GM19240 (cell line): Measurements from ENCODE around the gene NUMBL.
"Not testable (repeated sequence)": the region's sequence is repeated elsewhere in the genome, so short reads cannot be mapped to it uniquely, and the experiment has no call there.

ENCODE experiments used
- DNase-seq: peaks from one replicate; pipeline ENCODE4 v3.0.0; 2011; ENCODE audit warnings: low spot score; ENCODE audit not compliant: insufficient read length

Gene NUMBL

DNA sequence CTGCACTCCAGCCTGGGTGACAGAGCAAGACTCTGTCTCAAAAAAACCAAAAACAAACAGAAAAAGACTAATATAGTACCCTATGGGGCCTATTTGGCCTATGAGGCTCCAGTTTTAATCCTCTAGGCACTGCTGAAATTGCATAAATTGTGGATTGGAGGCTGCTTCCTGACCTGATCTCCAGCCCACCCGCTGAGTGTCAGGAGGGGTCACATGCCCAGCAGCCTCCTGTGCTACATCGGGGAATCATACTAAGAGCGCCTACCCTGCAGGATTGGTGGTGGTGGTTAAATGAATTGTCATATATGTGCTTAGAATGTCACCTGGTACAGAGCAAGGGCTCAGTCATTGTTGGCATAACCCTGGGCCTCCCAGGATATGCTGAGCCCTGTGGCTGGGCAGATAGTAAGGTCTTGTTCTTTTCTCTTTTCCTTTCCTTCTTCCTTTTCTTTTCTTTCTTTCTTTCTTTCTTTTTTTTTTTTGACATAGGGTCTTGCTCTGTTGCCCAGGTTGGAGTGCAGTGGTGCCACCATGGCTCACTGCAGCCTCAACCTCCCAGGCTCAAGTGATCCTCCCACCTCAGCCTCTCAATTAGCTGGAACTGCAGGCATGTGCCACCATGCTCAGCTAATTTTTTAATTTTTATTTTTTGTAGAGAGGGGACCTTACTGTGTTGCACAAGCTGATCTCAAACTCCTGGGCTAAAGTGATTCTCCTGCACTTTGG lies 58.0 kb downstream of the NUMBL start:
- DNase-seq: no peak

DNA sequence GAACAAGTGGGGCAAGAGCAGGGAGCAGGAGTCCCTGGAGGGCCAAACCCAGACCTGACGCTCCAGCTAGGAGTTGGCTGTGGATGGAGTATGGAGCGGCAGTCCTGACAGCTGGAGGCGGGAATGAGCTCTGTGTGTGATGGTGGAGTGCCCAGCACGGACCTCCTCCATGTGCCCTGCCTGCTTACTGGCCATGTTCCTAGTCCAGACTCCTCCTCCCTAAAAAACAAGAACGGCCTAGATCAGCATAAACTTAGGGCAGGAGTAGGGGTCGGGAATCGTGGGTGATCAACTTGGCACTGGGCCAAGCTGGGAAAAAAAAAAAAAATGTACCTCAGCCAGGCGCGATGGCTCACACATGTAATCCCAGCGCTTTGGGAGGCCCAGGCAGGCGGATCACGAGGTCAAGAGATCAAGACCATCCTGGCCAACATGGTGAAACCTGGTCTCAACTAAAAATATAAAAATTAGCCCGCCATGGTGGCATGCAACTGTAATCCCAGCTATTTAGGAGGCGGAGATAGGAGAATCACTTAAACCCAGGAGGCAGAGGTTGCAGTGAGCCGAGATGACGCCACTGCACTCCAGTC lies 59.8 kb downstream of the NUMBL start:
- DNase-seq: no peak

DNA sequence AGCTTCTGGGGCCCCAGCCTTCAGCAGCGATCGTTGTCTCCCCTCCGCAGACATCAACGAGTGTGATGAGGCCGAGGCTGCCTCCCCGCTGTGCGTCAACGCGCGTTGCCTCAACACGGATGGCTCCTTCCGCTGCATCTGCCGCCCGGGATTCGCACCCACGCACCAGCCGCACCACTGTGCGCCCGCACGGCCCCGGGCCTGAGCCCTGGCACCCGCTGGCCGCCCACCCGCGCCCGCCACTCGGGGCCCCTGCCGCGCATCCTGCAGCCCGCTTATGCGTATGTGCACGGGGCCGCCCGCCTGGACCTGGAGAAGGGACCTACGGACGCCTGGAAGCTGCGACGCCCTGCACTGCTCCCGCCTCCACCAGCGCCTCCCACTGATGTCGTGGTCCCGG lies 61.1 kb downstream of the NUMBL start:
- no peak for DNase-seq

DNA sequence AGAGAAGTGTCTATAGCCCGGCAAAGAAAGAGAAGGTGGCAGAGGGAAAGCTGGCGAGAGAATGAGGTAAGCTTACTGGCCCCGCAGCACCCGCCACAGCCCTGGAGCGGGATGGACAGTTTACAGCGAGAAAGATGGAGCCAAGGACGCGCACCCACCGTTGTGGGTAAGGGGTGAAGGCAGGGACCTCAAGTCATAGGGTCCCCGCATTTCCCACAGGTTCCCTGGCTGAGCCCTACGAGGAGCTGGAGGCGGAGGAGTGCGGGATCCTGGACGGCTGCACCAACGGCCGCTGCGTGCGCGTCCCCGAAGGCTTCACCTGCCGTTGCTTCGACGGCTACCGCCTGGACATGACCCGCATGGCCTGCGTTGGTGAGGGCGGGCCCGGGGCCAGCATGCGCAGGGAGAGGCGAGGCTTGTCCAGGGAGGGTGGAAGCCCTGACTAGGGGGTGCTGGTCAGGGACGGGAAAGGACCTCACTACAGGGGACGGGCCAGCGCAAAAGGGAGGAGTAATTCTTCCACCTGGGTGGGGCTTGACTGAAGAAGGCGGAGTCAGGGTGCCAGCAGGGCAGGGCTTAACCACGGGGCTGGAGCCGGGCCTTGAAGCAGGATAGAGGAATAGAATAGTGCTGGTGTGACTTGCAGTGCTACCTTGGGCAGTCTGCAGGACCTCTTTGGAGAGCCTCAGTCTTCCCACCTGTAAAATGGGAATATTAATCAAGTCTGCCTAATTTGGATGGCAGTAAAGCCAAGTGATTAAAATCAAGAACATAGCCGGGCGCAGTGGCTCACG lies 62.8 kb downstream of the NUMBL start:
- DNase-seq: no peak

DNA sequence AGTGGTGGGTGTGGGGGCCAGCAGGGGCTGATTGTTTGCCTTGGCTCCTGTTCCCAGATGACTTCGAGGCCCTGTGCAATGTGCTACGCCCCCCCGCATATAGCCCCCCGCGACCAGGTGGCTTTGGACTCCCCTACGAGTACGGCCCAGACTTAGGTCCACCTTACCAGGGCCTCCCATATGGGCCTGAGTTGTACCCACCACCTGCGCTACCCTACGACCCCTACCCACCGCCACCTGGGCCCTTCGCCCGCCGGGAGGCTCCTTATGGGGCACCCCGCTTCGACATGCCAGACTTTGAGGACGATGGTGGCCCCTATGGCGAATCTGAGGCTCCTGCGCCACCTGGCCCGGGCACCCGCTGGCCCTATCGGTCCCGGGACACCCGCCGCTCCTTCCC lies 63.5 kb downstream of the NUMBL start:
- no peak for DNase-seq

DNA sequence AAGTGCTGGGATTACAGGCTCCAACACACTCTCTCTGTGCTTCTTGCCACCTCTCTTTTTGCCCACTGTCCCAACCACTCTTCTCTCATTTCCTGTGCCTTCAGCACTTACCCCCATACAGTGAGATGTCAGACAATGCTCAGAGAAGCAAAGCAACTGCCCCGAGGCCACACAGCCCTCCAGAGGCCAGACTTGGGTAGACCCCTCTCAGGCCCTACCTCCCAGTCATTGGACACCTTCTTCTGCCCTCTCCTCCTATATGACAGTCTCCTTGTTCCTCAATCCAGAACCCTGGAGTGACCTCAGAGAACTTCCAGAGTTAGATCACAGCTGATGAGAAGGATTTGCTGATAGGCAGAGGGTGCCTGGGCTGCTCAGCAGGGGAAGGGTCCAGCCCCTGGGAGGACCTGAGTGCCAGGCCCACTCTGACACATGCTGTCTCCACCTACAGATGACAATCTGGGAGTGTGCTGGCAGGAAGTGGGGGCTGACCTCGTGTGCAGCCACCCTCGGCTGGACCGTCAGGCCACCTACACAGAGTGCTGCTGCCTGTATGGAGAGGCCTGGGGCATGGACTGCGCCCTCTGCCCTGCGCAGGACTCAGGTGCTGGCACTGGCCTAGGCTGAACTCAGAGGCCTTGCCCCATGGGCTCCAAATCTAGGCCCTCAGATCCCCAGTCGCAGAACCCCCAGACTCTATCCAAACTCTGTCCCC lies 64.9 kb downstream of the NUMBL start:
- DNase-seq: no peak

DNA sequence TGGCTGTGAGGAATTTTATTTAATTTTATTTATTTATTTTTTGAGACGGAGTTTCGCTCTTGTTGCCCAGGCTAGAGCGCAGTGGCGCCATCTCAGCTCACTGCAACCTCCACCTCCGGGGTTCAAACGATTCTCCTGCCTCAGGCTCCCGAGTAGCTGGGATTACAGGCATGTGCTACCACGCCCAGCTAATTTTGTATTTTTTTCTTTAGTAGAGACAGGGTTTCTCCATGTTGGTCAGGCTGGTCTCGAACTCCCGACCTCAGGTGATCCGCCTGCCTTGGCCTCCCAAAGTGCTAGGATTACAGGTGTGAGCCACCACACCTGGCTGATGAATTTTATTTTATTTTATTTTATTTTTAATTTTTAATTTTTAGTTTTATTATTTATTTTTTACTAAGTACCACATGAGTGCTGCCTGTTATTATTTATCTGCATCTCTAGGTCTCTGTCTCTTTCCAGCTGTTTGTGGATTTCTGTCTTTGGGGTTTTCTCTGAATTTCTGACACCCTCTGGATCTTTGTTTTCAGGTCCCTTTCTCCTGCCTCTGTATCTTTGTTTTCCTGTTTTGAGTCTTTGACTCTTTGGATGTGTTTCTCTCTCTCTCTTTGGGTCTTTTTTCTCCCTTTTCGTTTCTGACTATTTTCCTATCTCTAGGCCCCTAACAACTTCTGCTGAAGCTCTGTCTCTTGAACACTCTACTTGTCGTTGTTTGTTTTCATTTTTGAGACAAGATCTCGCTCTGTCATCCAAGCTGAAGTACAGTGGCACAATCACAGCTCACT lies 65.9 kb downstream of the NUMBL start:
- DNase-seq: not testable (repeated sequence)

DNA sequence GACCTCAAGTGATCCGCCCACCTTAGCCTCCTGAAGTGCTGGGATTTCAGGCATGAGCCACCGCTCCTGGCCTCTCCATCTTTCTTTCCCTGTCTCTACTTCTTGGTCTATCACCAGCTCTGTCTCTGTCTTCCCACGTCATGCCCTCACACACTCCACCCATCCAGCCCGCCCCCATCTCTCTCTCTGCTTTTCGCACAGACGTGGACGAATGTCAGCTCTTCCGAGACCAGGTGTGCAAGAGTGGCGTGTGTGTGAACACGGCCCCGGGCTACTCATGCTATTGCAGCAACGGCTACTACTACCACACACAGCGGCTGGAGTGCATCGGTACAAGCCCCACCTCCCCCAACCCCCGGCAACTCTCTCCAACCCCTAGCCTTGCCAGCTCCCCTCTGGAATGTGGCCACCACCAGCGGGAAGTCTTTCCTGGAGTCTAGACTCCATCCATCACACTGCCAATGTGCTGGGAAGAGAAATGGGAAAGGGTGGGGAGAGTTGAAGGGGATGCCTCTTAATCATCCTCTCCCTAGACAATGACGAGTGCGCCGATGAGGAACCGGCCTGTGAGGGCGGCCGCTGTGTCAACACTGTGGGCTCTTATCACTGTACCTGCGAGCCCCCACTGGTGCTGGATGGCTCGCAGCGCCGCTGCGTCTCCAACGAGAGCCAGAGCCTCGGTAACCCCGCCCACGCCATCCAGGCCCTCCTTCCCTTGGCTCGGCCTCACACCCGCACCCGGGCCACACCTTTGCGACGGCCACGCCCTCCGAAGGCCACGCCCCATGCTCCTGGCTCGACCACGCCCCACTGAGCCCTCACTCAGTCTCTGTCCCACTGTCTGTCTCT lies 66.8 kb downstream of the NUMBL start:
- DNase-seq: no peak

DNA sequence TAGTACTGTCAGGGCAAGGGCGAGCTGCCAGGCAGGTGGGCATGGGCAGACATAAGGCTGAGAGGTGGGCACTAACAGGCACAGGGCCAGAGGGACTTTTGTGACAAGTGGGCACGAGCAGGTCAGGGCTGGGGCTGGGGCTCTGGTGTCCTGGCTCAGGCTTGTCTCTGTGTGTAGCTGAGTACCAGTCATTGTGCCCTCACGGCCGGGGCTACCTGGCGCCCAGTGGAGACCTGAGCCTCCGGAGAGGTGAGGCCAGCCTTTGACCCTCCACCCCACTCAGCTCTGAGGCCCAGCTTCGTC lies 67.7 kb downstream of the NUMBL start:
- no peak for DNase-seq

DNA sequence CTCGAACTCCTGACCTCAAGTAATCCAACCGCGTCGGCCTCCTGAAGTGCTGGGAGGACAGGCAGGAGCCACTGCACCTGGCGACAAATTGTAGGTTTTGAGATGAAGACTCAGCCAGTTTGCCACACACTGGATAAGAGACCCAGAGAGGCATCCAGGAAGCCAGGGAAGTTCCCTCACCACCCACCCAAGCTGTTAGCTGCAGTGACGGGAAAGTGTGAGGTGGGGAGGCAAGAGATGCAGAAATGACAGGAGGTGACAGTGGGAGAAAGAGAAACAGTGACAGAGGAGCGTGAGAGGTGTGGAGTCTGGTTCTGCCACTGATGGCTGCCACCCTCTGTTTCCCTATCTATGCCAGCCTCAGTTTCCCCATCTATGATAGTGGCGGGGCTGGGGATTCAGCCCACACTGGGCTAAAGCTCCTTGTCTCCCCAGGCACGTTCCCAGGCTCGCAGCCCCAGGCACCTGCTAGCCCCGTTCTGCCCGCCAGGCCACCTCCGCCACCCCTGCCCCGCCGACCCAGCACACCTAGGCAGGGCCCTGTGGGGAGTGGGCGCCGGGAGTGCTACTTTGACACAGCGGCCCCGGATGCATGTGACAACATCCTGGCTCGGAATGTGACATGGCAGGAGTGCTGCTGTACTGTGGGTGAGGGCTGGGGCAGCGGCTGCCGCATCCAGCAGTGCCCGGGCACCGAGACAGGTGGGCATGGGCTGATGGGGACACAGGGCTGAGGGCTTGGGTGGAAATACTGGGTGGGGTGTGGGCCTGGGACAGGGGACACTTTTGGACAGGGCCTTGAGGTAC lies 68.3 kb downstream of the NUMBL start:
- DNase-seq: no peak

DNA sequence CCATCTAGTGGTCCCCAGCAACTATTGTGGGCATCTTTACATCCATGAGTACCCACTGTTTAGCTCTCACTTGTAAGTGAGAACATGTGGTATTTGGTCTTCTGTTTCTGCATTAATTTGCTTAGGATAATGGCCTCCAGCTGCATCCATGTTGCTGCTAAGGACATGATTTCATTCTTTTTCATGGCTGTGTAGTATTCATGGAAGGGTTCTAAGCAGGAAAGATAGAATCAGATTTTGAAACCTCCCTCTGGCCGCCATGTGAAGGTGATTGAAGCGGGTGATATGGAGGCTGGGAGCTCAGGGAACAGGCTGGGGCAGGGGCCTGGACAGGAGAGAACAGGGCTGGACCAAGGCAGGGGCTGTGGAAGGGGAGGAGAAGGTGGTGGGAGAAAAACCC lies 69.2 kb downstream of the NUMBL start:
- no peak for DNase-seq

DNA sequence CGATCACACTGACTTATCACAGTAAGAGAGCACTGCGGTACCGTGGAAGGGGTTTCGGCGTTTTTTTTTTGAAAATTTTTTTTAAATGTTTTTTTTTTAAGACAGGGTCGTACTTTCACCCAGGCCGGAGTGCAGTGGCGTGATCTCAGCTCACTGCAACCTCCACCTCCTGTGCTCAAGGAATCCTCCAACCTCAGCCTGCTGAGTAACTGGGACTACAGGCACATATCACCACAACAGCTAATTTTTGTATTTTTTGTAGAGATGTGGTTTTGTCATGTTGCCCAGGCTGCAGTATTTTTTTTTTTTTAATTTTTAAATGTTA lies 70.3 kb downstream of the NUMBL start:
- no peak for DNase-seq

DNA sequence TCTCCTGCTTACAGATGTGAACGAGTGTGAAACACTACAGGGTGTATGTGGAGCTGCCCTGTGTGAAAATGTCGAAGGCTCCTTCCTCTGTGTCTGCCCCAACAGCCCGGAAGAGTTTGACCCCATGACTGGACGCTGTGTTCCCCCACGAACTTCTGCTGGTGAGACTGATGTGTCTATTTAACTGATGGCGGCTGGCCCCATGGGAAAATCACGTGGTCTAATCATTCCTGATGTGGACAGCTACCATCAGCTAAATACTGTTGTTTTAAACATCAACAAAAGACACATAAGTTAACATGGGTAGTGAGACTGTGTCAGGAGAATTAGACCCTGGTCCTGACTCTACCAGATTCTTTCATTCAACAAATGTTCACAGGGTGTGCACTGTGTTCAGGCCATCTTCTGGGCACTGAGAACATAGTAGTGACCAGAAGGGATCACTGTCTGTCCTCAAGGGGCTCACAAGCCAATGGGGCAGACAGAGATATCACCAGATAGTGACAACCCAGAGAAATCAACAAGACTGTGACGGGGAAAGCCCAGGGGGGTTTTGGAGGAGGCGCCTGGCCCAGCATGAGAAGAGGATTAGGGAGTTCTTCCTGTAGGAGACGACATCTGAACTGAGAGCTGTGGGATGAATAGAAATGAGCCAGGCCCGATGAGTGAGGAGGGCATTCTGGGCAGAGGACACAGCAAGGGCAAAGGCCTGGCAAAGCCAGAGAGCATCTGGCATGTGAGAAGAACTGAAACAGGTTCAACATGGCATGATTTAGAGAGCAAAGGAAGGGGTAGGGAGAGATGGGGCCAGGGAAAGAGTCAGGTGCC lies 70.9 kb downstream of the NUMBL start:
- no peak for DNase-seq

DNA sequence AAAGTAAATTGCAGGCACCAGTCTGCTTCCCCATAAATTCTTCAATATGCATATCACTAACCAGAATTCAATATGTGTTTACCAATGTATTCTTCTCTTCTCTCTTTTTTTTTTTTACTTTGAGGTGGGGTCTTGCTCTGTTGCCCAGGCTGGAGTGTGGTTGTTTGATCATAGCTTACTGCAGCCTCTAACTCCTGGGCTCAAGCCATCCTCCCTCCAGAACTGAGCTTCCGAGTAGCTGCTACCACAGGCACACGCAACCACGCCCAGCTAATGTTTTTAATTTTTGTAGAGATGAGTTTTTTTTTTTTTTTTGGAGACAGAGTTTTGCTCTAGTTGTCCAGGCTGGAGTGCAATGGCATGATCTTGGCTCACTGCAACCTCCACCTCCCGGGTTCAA lies 72.5 kb downstream of the NUMBL start:
- no peak for DNase-seq

DNA sequence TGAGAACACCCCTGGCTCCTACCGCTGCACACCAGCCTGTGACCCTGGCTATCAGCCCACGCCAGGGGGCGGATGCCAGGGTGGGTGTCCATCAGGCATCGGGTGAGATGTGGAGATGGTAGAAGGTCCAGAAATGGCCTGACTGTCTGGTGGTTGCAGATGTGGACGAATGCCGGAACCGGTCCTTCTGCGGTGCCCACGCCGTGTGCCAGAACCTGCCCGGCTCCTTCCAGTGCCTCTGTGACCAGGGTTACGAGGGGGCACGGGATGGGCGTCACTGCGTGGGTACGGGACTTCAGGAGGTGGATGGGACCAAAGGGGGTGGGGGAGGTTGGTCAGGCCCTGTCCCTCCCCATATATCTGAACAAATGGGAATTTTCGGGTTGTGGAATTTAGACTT lies 73.5 kb downstream of the NUMBL start:
- no peak for DNase-seq

DNA sequence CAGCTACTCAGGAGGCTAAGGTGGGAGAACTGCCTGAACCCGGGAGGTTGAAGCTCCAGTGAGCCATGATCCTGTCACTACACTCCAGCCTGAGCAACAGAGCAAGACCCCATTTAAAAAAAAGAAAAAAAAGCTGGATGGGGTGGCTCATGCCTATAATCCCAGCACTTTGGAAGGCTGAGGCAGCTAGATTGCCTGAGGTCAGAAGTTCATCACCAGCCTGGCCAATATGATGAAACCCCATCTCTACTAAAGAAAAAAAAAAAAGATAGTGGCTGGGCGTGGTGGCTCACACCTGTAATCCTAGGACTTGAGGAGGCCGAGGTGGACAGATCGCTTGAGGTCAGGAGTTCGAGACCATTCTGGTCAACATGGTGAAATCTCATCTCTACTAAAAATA lies 74.3 kb downstream of the NUMBL start:
- no peak for DNase-seq
